NAMALWA (cell line): ENCODE data around the gene UGT1A7.
A peak's percentile ranks its signal among the peaks of the same experiment; 100 is the strongest.

ENCODE experiments used
- DNase-seq: peaks from one replicate; pipeline ENCODE4 v3.0.0-alpha.2; 2015; ENCODE audit warnings: low spot score

The UGT1A7 gene

GRCh38 chr2:233799087-233799665 lies 117.5 kb downstream of the UGT1A7 start:
- DNase-seq = no peak

GRCh38 chr2:233799716-233800115 lies 118.0 kb downstream of the UGT1A7 start:
- DNase-seq = no peak

- DNase-seq = no peak
Observed at GRCh38 chr2:233800208-233800607, 118.5 kb downstream of the UGT1A7 start.

GRCh38 chr2:233801357-233802131 lies 119.8 kb downstream of the UGT1A7 start:
- peak; percentile 54 for DNase-seq

GRCh38 chr2:233802132-233802815 lies 120.6 kb downstream of the UGT1A7 start:
- no peak for DNase-seq

- DNase-seq = no peak
Observed at GRCh38 chr2:233803292-233803911, 121.7 kb downstream of the UGT1A7 start.

- no peak for DNase-seq
Observed at GRCh38 chr2:233803994-233804393, 122.3 kb downstream of the UGT1A7 start.

GRCh38 chr2:233807215-233807865 lies 125.6 kb downstream of the UGT1A7 start:
- no peak for DNase-seq

GRCh38 chr2:233807966-233808935 lies 126.5 kb downstream of the UGT1A7 start:
- DNase-seq = no peak

DNA sequence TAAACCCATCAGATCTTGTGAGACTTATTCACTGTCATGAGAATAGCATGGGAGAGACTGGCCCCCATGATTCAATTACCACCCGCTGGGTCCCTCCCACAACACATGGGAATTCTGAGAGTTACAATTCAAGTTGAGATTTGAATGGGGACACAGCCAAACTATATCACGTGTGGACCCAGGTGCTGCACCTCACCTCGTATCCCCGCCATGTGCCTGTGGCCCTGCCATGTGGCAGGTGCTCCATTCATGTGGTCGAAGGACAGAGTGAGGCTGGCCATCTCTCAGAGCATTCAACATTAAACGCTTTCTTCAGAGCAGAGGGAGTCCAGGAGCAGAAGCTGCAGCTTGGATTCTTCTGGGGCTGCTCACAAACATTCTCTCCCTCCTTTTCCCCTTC lies 128.7 kb downstream of the UGT1A7 start:
- no peak for DNase-seq

- DNase-seq = no peak
Observed at GRCh38 chr2:233811087-233811486, 129.4 kb downstream of the UGT1A7 start.

GRCh38 chr2:233811732-233812131 lies 130.0 kb downstream of the UGT1A7 start:
- no peak for DNase-seq

- DNase-seq = no peak
Observed at GRCh38 chr2:233813236-233814055, 131.7 kb downstream of the UGT1A7 start.

DNA sequence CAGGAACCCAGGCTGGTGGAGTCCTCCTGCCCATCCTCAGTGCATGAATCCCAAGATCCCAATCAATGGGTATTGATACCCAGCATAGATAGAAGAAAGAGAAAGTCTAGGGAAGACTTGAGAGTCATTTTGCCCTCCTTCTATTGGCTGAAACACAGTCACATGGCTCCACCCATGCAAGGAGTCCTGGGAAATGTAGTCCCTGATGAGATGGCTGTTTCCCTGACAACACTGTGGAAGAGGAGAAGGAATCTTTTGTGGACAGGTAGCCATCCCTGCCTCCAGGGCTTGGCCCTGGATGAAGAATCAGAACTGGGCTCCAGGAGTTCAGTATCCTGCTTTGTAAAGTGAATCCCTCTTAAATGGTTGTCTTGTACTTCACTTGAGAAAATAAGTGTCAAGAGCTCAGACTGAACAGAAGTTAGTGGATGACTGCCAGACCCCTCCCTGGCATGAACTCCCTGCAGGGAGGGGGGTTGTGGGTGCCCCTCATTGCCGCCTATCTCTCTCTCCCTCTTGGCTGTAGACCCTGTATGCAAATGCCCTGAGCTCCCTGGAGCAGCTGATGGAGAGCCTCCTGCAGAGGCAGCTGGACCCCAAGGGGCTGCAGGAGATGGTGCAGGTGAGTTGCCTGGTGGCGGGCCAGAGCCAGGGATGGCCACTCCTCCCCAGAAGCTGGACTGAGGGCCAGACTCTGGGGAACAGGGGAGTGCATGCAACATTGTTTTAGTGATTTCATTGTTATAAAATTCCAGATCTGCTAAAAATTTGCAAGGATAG lies 132.5 kb downstream of the UGT1A7 start:
- DNase-seq = no peak

DNA sequence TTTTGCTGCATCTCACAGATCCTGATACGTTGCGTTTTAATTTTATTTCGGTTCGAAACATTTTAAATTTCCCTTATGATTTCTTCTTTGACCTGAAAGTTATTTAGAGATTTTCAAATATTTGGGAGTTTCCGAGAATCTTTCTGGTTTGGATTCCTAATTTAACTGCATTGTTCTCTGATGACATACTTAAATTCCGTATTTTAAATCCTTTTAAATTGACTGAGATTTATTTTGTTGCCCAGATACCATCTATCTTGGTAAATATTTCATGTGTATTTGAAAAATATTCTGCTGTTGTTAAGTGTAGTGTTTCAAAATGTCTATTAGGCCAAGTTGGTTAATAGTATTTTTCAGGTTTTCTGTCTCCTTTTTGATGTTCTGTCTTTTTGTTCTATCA lies 134.2 kb downstream of the UGT1A7 start:
- no peak for DNase-seq

DNA sequence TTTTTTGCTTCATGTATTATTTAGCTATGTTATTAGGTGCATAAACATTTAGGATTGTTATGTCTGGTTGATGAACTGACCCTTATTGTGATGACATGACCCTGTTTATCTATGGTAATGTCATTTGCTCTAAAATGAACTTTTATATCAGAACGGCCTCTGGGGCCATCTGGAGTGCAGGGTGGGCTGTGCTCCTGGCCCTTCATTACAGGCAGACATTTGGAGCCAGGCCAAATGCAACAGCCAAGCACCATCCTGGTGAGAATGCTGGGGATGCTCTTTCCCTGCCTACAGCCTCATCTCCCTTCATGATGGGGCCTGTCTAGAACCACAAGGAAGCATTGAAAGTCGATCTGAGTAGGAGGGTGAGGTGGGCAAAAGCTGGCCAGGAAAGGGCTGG lies 134.6 kb downstream of the UGT1A7 start:
- DNase-seq = no peak

GRCh38 chr2:233816771-233817170 lies 135.1 kb downstream of the UGT1A7 start:
- no peak for DNase-seq

GRCh38 chr2:233817361-233817911 lies 135.7 kb downstream of the UGT1A7 start:
- DNase-seq = no peak

GRCh38 chr2:233817995-233818638 lies 136.4 kb downstream of the UGT1A7 start:
- DNase-seq = no peak
